ENCODE data around the gene GDNF.

DNA sequence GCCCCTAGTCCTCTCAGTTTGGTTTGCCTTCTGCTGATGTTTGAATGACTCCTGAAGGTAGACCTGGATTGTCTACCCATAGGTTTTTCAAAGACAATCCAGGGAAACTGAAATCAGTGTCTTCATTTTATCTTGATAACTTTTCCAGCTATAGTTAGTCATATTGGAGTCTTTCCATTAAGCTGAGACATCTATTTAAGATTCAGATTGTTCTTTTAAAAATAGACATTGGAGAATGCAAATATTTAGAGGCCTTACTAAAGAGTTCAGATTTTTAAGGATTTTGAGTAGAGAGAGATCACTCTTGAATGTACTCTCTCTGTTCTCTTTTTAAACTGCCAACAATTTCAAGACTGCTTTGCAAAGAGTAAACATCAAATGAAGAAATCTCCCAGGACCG lies 69.1 kb downstream of the GDNF start:
- TF ChIP-seq, protein P1, sequence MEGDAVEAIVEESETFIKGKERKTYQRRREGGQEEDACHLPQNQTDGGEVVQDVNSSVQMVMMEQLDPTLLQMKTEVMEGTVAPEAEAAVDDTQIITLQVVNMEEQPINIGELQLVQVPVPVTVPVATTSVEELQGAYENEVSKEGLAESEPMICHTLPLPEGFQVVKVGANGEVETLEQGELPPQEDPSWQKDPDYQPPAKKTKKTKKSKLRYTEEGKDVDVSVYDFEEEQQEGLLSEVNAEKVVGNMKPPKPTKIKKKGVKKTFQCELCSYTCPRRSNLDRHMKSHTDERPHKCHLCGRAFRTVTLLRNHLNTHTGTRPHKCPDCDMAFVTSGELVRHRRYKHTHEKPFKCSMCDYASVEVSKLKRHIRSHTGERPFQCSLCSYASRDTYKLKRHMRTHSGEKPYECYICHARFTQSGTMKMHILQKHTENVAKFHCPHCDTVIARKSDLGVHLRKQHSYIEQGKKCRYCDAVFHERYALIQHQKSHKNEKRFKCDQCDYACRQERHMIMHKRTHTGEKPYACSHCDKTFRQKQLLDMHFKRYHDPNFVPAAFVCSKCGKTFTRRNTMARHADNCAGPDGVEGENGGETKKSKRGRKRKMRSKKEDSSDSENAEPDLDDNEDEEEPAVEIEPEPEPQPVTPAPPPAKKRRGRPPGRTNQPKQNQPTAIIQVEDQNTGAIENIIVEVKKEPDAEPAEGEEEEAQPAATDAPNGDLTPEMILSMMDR (conservative IDR thresholded peaks at IDR 0.05; ENCODE audit: low read depth, low read length) = no peak
- no peak for TF ChIP-seq EZH2 (IDR thresholded peaks at IDR 0.05; ENCODE audit: borderline replicate concordance, low read depth, low read length, poor library complexity, severe bottlenecking)

Data from A673 (cell line).